Stimulated activated CD4-positive, alpha-beta T cell treated with anti-CD3 and anti-CD28 coated beads, Interleukin-12 subunit alpha, Interleukin-12 subunit beta, amount 100 ng/mL, for 48 hours (primary cell): Measurements from ENCODE around the gene ASS1.

Experiments used
- DNase-seq, 3 donors: peaks; one replicate each; pipeline ENCODE4 v3.0.0-alpha.2; 2020; ENCODE audit warnings: low read depth in 2 of 3, low spot score in 1 of 3

Gene ASS1

DNA sequence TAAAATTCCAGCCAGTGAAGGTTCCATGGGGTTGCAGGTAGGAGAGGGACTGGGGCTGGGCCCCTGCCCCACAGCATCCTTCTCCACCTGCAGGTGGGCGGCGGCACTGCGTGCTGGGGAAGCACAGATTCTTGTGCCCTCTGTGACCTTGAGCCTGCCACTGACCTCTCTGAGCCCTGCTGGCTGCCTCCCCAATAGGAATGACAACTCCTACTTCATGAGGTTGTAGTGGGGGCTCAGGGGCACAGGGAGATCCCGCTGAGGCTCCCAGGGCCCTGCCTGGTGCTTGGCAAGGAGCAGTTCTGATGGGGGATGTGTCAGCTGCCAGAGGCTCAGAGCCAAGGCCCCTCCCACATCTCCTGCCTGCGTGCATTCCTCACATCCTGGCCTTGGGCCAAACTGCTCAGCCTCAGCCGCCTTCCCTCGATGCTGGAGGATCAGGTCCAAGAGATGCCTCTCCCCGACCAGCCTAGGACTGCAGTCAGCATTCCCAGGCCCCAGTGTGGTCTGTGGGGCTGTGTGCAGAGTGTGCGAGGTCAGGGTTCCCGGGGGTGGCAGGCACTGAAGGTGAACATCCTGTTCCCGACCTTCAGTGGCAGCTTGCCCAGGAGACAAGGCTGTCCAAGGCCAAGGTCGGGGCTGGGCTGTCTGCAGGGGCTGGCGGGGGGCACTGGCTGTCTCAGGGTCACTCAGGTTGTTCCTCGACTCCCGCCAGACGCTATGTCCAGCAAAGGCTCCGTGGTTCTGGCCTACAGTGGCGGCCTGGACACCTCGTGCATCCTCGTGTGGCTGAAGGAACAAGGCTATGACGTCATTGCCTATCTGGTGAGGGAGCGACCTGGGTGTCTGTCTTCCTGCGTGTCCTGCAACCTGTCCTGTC lies 7.0 kb downstream of the ASS1 start:
- DNase-seq: peak in 2 of 3 donors; percentile 8 to 11

- no peak for DNase-seq
Observed at GRCh38 chr9:130452835-130453234, 8.1 kb downstream of the ASS1 start.

GRCh38 chr9:130453487-130453886 lies 8.7 kb downstream of the ASS1 start:
- DNase-seq: no peak

DNA sequence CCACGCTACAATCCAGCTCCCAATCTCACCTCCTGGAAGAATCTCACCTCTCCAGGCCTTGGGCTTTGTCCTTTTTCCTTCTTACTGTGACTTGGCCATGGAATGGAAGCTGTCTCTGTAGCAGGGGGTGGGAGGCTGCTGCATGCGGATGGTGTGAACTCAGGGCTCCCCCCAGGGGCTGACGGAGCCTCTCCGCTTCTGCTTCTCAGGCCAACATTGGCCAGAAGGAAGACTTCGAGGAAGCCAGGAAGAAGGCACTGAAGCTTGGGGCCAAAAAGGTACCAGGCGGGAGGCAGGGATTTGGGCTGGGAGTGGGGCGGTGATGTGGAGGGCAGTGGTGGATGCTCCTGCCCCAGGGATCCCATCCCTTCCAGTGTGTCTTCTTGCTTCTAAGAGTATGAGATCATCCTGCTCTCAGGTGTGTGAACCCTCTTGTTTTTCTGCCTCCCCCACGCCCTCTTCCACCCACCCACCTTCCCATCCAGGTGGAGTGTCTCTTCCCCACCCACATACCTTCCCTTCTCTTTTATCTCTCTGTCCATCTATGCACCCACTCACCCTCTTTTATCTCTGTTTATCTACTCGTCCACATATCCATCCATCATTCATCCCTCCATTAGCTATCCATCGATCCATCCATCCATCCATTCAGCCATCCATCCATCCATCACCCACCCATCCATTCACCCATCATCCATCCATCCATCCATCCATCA lies 9.5 kb downstream of the ASS1 start:
- DNase-seq: no peak

GRCh38 chr9:130454812-130455325 lies 10.1 kb downstream of the ASS1 start:
- no peak for DNase-seq

DNA sequence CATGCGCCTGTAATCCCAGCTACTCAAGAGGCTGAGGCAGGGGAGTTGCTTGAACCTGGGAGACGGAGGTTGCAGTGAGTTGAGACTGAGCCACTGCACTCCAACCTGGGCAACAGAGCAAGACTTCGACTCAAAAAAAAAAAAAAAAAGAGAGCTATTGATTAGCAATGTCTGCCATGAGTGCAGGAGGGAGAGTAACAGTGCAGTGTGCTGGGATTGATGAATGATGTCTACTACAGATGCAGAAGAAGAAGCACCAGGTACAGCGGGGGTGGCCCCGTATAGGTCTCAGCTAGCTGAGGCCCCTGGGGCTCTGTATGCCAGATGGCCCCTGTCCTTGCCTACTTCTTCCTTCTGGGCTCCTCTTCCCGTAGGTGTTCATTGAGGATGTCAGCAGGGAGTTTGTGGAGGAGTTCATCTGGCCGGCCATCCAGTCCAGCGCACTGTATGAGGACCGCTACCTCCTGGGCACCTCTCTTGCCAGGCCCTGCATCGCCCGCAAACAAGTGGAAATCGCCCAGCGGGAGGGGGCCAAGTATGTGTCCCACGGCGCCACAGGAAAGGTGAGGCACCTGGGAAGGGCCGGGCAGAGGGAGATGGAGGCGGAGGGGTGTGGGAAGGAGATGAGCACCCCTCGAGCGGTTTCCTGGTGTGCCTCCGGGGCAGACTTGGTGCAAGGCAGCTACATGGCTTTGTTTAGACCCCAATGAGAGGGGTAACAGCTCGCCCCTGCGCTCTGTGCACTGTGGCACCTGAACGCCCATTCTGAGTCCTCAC lies 13.5 kb downstream of the ASS1 start:
- no peak for DNase-seq

- DNase-seq: no peak
Observed at GRCh38 chr9:130458804-130459067, 14.0 kb downstream of the ASS1 start.

DNA sequence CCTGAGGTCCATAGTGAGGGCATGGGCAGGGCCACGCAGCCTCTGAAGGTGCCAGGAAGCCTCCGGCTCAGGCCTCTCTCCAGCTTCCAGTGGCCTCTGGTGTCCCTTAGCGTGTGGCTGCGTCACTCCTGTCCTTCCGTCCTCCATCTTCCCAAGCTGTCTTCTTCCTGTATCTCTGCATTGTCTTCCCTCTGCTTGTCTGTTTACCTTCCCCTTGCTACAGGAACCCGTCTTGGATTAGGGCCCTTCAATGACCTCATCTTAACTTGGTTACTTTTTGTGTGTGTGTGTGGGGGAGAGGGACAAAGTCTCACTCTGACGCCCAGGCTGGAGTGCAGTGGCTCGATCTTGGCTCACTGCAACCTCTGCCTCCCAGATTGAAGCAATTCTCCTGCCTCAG lies 14.4 kb downstream of the ASS1 start:
- no peak for DNase-seq

GRCh38 chr9:130459941-130460669 lies 15.3 kb downstream of the ASS1 start:
- DNase-seq: no peak

DNA sequence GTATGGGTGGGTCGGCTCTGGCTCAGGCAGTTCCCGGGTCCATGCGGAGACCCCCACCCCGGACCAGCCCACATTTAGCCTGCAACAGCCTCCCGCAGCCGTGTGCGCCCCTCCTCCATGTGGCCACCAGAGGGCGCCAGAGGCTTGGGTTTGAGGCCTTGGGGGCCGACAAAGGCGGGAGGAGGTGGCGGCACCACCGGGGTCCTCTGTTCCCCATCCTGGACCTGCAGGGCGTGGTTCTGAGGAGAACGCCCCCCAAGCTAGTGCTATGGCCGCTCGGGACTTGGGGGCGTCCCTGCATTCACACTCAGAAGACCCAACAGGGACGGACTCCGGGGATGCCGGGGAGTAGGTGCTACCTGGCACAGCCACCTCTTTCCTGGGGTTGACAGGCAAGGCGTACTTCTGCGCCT lies 16.5 kb downstream of the ASS1 start:
- DNase-seq: peak; percentile 33 to 62 (median 58)

GRCh38 chr9:130461731-130462130 lies 17.0 kb downstream of the ASS1 start:
- no peak for DNase-seq

GRCh38 chr9:130462685-130463540 lies 18.2 kb downstream of the ASS1 start:
- no peak for DNase-seq

- no peak for DNase-seq
Observed at GRCh38 chr9:130463763-130464745, 19.3 kb downstream of the ASS1 start.

DNA sequence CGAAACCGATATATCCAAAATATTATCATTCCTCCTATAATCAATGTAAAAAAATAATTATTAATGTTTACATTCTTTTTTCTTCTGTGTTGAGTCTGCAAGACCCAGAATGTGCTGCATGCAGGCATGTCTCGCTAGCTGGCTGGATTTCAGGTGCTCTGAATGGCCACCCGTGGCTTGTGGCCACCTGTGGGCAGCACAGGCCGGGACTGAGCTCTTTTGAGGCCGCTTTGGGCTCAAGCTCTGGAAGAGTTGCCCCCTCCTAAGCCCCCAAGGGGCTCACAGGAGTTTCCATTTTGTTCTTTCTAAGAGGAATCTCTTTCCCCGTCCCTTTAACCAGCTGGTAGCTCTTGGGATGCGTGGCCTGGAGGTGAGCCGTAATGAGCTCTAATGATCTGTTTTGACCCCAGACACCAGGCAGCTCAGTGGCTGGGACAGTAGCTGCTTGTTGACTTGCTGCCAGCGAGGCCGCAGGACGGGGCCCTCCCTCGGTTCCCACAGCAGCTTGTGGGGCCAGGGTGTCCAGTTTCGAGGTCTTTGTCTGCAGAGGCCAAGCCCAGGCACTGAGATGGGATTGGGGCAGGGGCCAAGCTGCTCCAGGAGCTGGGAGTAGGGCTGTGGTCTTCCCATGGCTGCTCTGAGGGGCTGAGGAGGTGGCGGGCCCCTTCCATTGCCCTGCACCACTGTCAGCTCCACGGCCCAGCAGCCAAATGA lies 20.8 kb downstream of the ASS1 start:
- DNase-seq: no peak

DNA sequence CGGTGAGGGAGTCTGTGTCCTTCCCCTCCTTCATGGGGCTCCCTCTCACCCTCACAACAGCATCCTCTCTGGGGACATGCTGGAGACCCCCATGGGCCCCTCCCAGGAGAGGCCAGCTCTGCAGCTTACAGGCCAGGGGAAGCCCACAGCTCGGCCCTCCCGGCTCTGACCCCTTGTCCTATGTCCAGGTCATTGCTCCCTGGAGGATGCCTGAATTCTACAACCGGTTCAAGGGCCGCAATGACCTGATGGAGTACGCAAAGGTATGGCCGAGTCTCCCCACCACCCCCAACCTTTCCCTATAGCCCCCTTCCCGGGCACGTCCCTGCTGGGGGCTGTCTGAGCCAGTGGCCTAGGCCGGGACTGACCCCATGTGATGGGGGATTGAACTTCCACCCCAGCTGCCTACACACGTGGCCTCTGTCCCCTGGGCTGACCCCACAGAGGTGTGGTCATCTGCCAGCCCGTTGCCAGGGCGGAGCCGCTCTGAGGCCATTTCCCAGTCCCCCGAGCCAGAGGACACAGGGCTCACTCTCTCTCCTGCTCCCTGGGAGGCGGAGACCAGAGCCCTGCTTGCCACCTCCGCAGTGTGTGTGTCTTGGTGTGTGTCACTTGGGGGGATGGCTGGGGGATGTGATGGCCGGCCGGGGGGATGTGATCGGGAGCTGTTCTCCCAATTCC lies 21.9 kb downstream of the ASS1 start:
- DNase-seq: no peak

- DNase-seq: no peak
Observed at GRCh38 chr9:130467316-130467715, 22.6 kb downstream of the ASS1 start.

GRCh38 chr9:130468566-130468965 lies 23.8 kb downstream of the ASS1 start:
- no peak for DNase-seq

GRCh38 chr9:130470269-130470668 lies 25.5 kb downstream of the ASS1 start:
- no peak for DNase-seq
